DMS79 treated with DMSO at 0.1 percent for 48 hours (cell line): Measurements from ENCODE around the gene PFKP.

Source experiments
- DNase-seq: peaks from one replicate; lab custom pipeline; 2025; lab: John Stamatoyannopoulos, UW

The PFKP gene

GRCh38 chr10:3071405-3072198, 4.3 kb downstream of the PFKP start:
- DNase-seq: no peak

GRCh38 chr10:3072641-3073360, 5.5 kb downstream of the PFKP start:
- no peak for DNase-seq

GRCh38 chr10:3074145-3074665, 6.9 kb downstream of the PFKP start:
- no peak for DNase-seq

- DNase-seq: no peak
These were observed 7.7 kb downstream of the PFKP start for GRCh38 chr10:3074985-3075600.

GRCh38 chr10:3076138-3076537, 8.8 kb downstream of the PFKP start:
- DNase-seq: no peak

- DNase-seq: no peak
These were observed 10.2 kb downstream of the PFKP start for GRCh38 chr10:3077509-3077908.

- DNase-seq: no peak
These were observed 10.7 kb downstream of the PFKP start for GRCh38 chr10:3077940-3078630.

GRCh38 chr10:3081383-3081981, 14.1 kb downstream of the PFKP start:
- DNase-seq: no peak

GRCh38 chr10:3082290-3082689, 14.9 kb downstream of the PFKP start:
- DNase-seq: no peak

GRCh38 chr10:3085785-3086567, 18.6 kb downstream of the PFKP start:
- no peak for DNase-seq

GRCh38 chr10:3090388-3090787, 23.0 kb downstream of the PFKP start:
- DNase-seq: no peak

- DNase-seq: peak; percentile 4
These were observed 23.8 kb downstream of the PFKP start for GRCh38 chr10:3090914-3091787.

GRCh38 chr10:3091921-3092320, 24.6 kb downstream of the PFKP start:
- no peak for DNase-seq

GRCh38 chr10:3093996-3094395, 26.6 kb downstream of the PFKP start:
- no peak for DNase-seq

- no peak for DNase-seq
These were observed 27.3 kb downstream of the PFKP start for GRCh38 chr10:3094609-3095036.

GRCh38 chr10:3095373-3096139, 28.2 kb downstream of the PFKP start:
- no peak for DNase-seq

- DNase-seq: no peak
These were observed 28.8 kb downstream of the PFKP start for GRCh38 chr10:3096149-3096548.

GRCh38 chr10:3097160-3097559, 29.8 kb downstream of the PFKP start:
- no peak for DNase-seq

GRCh38 chr10:3098689-3099088, 31.3 kb downstream of the PFKP start:
- no peak for DNase-seq
